Vagina (tissue), 2 donors: ENCODE measurements around the gene KDM3A.

Experiments
- CTCF ChIP-seq, 3 experiments: fragments of 450-650 bp in 2 of 3; fragments of 200-600 bp in 1 of 3; sonication (generic) in 1 of 3; IDR thresholded peaks; one replicate each; pipeline ENCODE4 v1.5.1; 2017 to 2019; ENCODE audit warnings: antibody characterized with exemption in 3 of 3, mild to moderate bottlenecking in 2 of 3, moderate library complexity in 2 of 3
- POLR2A ChIP-seq, 2 donors: fragments of 450-650 bp; IDR thresholded peaks; one replicate each; pipeline ENCODE4 v1.6.1; 2017; ENCODE audit warnings: antibody characterized with exemption in 2 of 2, mild to moderate bottlenecking in 2 of 2, moderate library complexity in 2 of 2
- POLR2AphosphoS5 ChIP-seq, 2 donors: sonication (generic); formaldehyde crosslinking; IDR thresholded peaks; one replicate each; pipeline ENCODE4 v1.9.0; 2017; ENCODE audit warnings: antibody characterized with exemption in 2 of 2, mild to moderate bottlenecking in 2 of 2, low read depth in 1 of 2; ENCODE audit not compliant: insufficient read depth in 1 of 2

GRCh38 chr2:86487062-86487461 lies 45.9 kb downstream of the KDM3A start:
- TF ChIP-seq POLR2A (IDR thresholded peaks at IDR 0.05) (no peak), CTCF (IDR thresholded peaks at IDR 0.05) (no peak), POLR2AphosphoS5 (IDR thresholded peaks at IDR 0.05; ENCODE audit: insufficient read depth in 1 of 2, low read depth in 1 of 2) (no peak)
